HCT116 (cell line): ENCODE measurements around the gene TENT4A. TPM values are rescaled to one million over a fixed set of nuclear protein-coding genes. Genes with fewer than 3 reads are reported as not detected.

Experiments
- ATAC-seq: fragments of 200-7000 bp; cut with Tn5 transposase; 2 replicates; pipeline ENCODE4 v1.9.1; 2020; ENCODE audit warnings: mild to moderate bottlenecking, moderate library complexity
- BruUV-seq: library from RNA; stranded (reverse); fragments of 400-500 nt; replicated peaks from 2 replicates; lab custom pipeline; 2021; lab: Mats Ljungman, UMichigan
- CTCF ChIA-PET: fragments of 300-600 bp; sonication (Branson Sonifier 250); formaldehyde crosslinking; loops from one replicate; lab custom pipeline; 2021; ENCODE audit warnings: antibody characterized with exemption; lab: Charles Lee
- POLR2A ChIA-PET: fragments of 300-600, 350-600 bp; sonication (Branson Sonifier 250); formaldehyde crosslinking; loops from one replicate; lab custom pipeline; 2021; ENCODE audit warnings: antibody characterized with exemption; lab: Charles Lee
- RAD21 ChIA-PET, 2 experiments: fragments of 300-600 bp; sonication (Branson Sonifier 250); formaldehyde crosslinking; loops; one replicate each; lab custom pipeline; 2023; ENCODE audit warnings: low total read pairs in 2 of 2; ENCODE audit not compliant: uncharacterized antibody in 2 of 2, unreplicated experiment in 2 of 2, low non-redundant PET in 1 of 2; lab: Charles Lee
- DNase-seq: peaks from one replicate; pipeline ENCODE4 v3.0.0-alpha.2; 2010; ENCODE audit warnings: low read depth, low spot score
- H2AFZ ChIP-seq: fragments of 200-600 bp; shearing (Covaris generic), sonication (generic); 2 replicates; pipeline ENCODE4 v1.6.1; 2017; ENCODE audit warnings: low read depth, mixed run types, mixed read lengths, antibody characterized with exemption, low read length; ENCODE audit not compliant: poor library complexity, severe bottlenecking
- H3K27ac ChIP-seq: 2 replicates; pipeline ENCODE4 v1.5.1; 2012; ENCODE audit warnings: low read depth, low read length
- H3K27me3 ChIP-seq: fragments of 200-600 bp; sonication (generic); 2 replicates; pipeline ENCODE4 v1.6.1; 2016; ENCODE audit warnings: mixed run types, low read length, mixed read lengths; ENCODE audit not compliant: insufficient read depth
- H3K36me3 ChIP-seq, 2 experiments: fragments of 200-500 bp in 1 of 2; fragments of 200-600 bp in 1 of 2; sonication (Bioruptor generic) in 1 of 2; sonication (generic) in 1 of 2; 2 replicates each; pipeline versions ENCODE4 v1.5.1 to v1.6.1; 2014 to 2016; ENCODE audit warnings: low read length in 2 of 2, inconsistent platforms in 1 of 2, mixed read lengths in 1 of 2, mixed run types in 1 of 2; ENCODE audit not compliant: insufficient read depth in 2 of 2, control insufficient read depth in 1 of 2
- H3K4me1 ChIP-seq, 2 experiments: fragments of 200-600 bp in 1 of 2; sonication (generic) in 1 of 2; 2 replicates each; pipeline versions ENCODE4 v1.5.1 to v1.6.1; 2012 to 2017; ENCODE audit warnings: low read length in 2 of 2, inconsistent platforms in 1 of 2, mild to moderate bottlenecking in 1 of 2, mixed read lengths in 1 of 2, mixed run types in 1 of 2, moderate library complexity in 1 of 2; ENCODE audit not compliant: insufficient read depth in 2 of 2, control insufficient read depth in 1 of 2
- H3K4me2 ChIP-seq: fragments of 200-600 bp; sonication (generic); 2 replicates; pipeline ENCODE4 v1.6.1; 2017; ENCODE audit warnings: mixed run types, low read length, mixed read lengths
- H3K4me3 ChIP-seq, 2 experiments: fragments of 200-600 bp in 1 of 2; sonication (generic) in 1 of 2; replicated peaks in 1 of 2; 2 replicates each; pipeline ENCODE4 v1.5.1; 2011 to 2016; ENCODE audit warnings: low read length in 2 of 2, control low read depth in 1 of 2, low read depth in 1 of 2, mild to moderate bottlenecking in 1 of 2, mixed read lengths in 1 of 2, mixed run types in 1 of 2
- H3K79me2 ChIP-seq: fragments of 200-600 bp; sonication (generic); 2 replicates; pipeline ENCODE4 v1.6.1; 2017; ENCODE audit warnings: mild to moderate bottlenecking, mixed run types, low read length, moderate library complexity, mixed read lengths; ENCODE audit not compliant: insufficient read depth
- H3K9ac ChIP-seq: fragments of 200-600 bp; sonication (generic); 2 replicates; pipeline ENCODE4 v1.6.1; 2016; ENCODE audit warnings: low read length, mixed read lengths
- H3K9me2 ChIP-seq: fragments of 200-600 bp; sonication (generic), shearing (Covaris generic); 2 replicates; pipeline ENCODE4 v1.6.1; 2017; ENCODE audit warnings: mixed run types, mild to moderate bottlenecking, moderate library complexity; ENCODE audit not compliant: insufficient read depth
- H3K9me3 ChIP-seq, 2 experiments: fragments of 200-500 bp in 1 of 2; fragments of 200-600 bp in 1 of 2; sonication (Bioruptor generic) in 1 of 2; sonication (generic) in 1 of 2; 2 replicates each; pipeline ENCODE4 v1.6.1; 2014 to 2017; ENCODE audit warnings: low read length in 2 of 2, mixed read lengths in 2 of 2, inconsistent platforms in 1 of 2, low read depth in 1 of 2, mild to moderate bottlenecking in 1 of 2, mixed run types in 1 of 2, moderate library complexity in 1 of 2; ENCODE audit not compliant: control insufficient read depth in 1 of 2, insufficient read depth in 1 of 2
- H4K20me1 ChIP-seq: fragments of 200-600 bp; sonication (generic), shearing (Covaris generic); 2 replicates; pipeline ENCODE4 v1.6.1; 2017; ENCODE audit warnings: mixed run types, mild to moderate bottlenecking, moderate library complexity; ENCODE audit not compliant: insufficient read depth
- ATF3 ChIP-seq: IDR thresholded peaks from 2 replicates; pipeline ENCODE4 v1.6.1; 2012
- EGR1 ChIP-seq: IDR thresholded peaks from 2 replicates; pipeline ENCODE4 v1.6.1; 2012; ENCODE audit warnings: low read depth
- ELF1 ChIP-seq: IDR thresholded peaks from 2 replicates; pipeline ENCODE4 v1.6.1; 2012; ENCODE audit warnings: low read depth, borderline replicate concordance
- FOSL1 ChIP-seq: IDR thresholded peaks from 2 replicates; pipeline ENCODE4 v1.6.1; 2012; ENCODE audit warnings: low read depth
- JUND ChIP-seq: IDR thresholded peaks from 2 replicates; pipeline ENCODE4 v1.6.1; 2012
- MAX ChIP-seq: IDR thresholded peaks from 2 replicates; pipeline ENCODE4 v1.6.1; 2012
- POLR2A ChIP-seq: IDR thresholded peaks from 2 replicates; pipeline ENCODE4 v1.7.0; 2011; ENCODE audit warnings: borderline replicate concordance; ENCODE audit not compliant: insufficient read depth, insufficient read length; ENCODE audit errors: extremely low read depth
- REST ChIP-seq: IDR thresholded peaks from 2 replicates; pipeline ENCODE4 v1.6.1; 2012; ENCODE audit warnings: low read depth
- SP1 ChIP-seq: IDR thresholded peaks from 2 replicates; pipeline ENCODE4 v1.6.1; 2012; ENCODE audit warnings: low read depth
- TCF7L2 ChIP-seq: IDR thresholded peaks from 2 replicates; pipeline ENCODE4 v1.7.0; 2011; ENCODE audit warnings: borderline replicate concordance, inconsistent platforms; ENCODE audit not compliant: insufficient read depth, insufficient read length; ENCODE audit errors: extremely low read depth
- YY1 ChIP-seq: IDR thresholded peaks from 2 replicates; pipeline ENCODE4 v1.6.1; 2011; ENCODE audit warnings: low read length, low read depth, moderate library complexity, mild to moderate bottlenecking; ENCODE audit not compliant: insufficient replicate concordance; ENCODE audit errors: extremely low read depth
- ZFX ChIP-seq: fragments of 450-650 bp; IDR thresholded peaks from 2 replicates; pipeline ENCODE4 v1.6.1; 2017
- ZNF274 ChIP-seq: fragments of 200-500 bp; sonication (Bioruptor generic); IDR thresholded peaks from 2 replicates; pipeline ENCODE4 v1.6.1; 2014; ENCODE audit warnings: mild to moderate bottlenecking, low read depth, low read length, inconsistent platforms
- intact Hi-C: fragments of 100-400 bp; cut with micrococcal nuclease; formaldehyde crosslinking; loops from 2 replicates; pipeline ENCODE4 v1.10.0; 2022
- total RNA-seq: library from RNA; stranded (reverse); gene quantifications from one replicate; pipeline ENCODE4 v1.2.1, GENCODE V29; 2021; ENCODE audit not compliant: unreplicated experiment

TENT4A gene
- total RNA-seq, 1 experiment from 2014 or later, result 39.8 TPM

- Histone ChIP-seq H3K9me3 (no peaks in the 10 kb centered on the region), H3K36me3 (peaks cover 3 to 13% of the 10 kb centered on the region in 2 experiments; a peak in 3 of 4 replicates), H2AFZ (no peak overlapping the region), H3K4me3 (no peak overlapping the region), H4K20me1 (peaks cover 2% of the 10 kb centered on the region; the same call in 1 of the 2 replicates), H3K27ac (no peak overlapping the region), H3K4me1 (no peaks in the 10 kb centered on the region), H3K4me2 (no peak overlapping the region), H3K27me3 (no peaks in the 10 kb centered on the region), H3K9ac (no peak overlapping the region), H3K79me2 (peaks cover 99% of the 10 kb centered on the region), H3K9me2 (no peaks in the 10 kb centered on the region)
- no TSS peak for BruUV-seq
- DNase-seq (no peak), ATAC-seq (no peak)
- TF ChIP-seq REST (no peak), ZFX (no peak), SP1 (no peak), ELF1 (no peak), POLR2A (no peak)
- intact Hi-C loops, result no loop called here
- CTCF ChIA-PET, result no interaction called here
- POLR2A ChIA-PET, result no interaction called here
- RAD21 ChIA-PET, result no interaction called here
Measured at GRCh38 chr5:6728011-6728794, 15.0 kb downstream of the TENT4A start.

GRCh38 chr5:6728795-6729183 is 15.6 kb downstream of the TENT4A start:
- Histone ChIP-seq H3K27me3 (no peaks in the 10 kb centered on the region), H3K9me3 (no peaks in the 10 kb centered on the region), H3K9me2 (no peaks in the 10 kb centered on the region), H3K36me3 (peaks cover 0 to 13% of the 10 kb centered on the region in 2 experiments; a peak in 1 of 4 replicates), H3K4me3 (no peak overlapping the region), H2AFZ (no peak overlapping the region), H4K20me1 (peaks cover 5% of the 10 kb centered on the region; the same call in 1 of the 2 replicates), H3K4me1 (no peaks in the 10 kb centered on the region), H3K79me2 (peaks cover 99% of the 10 kb centered on the region), H3K27ac (no peak overlapping the region), H3K9ac (no peak overlapping the region), H3K4me2 (no peak overlapping the region)
- intact Hi-C loops, result no loop called here
- BruUV-seq, result no TSS peak
- RAD21 ChIA-PET, result no interaction called here
- POLR2A ChIA-PET, result no interaction called here
- CTCF ChIA-PET, result no interaction called here
- ATAC-seq (no peak), DNase-seq (no peak)
- TF ChIP-seq YY1 (no peak), FOSL1 (no peak), EGR1 (no peak), ZNF274 (no peak), SP1 (no peak), TCF7L2 (no peak), MAX (no peak), ATF3 (no peak), JUND (no peak)
